DMS79 (cell line): ENCODE results near the gene TRIM63.
A peak's percentile ranks its signal among the peaks of the same experiment; 100 is the strongest.
"Not testable (repeated sequence)": the region's sequence is repeated elsewhere in the genome, so short reads cannot be mapped to it uniquely, and the experiment has no call there.

Experiments
- DNase-seq: peaks from one replicate; lab custom pipeline; 2025; lab: John Stamatoyannopoulos, UW

Gene TRIM63

GRCh38 chr1:26067432-26067911 is at the start of gene TRIM63:
TSS of gene TRIM63 (minus strand) at chr1:26067630. CDS start at chr1:26067494, 136 bp downstream.
- DNase-seq, result no peak

GRCh38 chr1:26114165-26114927 is 46.9 kb upstream of the TRIM63 start:
- no peak for DNase-seq

- DNase-seq, result peak; percentile 63
These were observed 45.0 kb upstream of the TRIM63 start for GRCh38 chr1:26112407-26112775.

GRCh38 chr1:26111530-26112406 is 44.3 kb upstream of the TRIM63 start, which contains the start of gene PDIK1L:
TSS of gene PDIK1L (plus strand) at chr1:26111824. CDS start at chr1:26114309, 2,485 bp downstream.
- DNase-seq, result peak; percentile 78

- DNase-seq, result peak; percentile 68
These were observed 43.5 kb upstream of the TRIM63 start for GRCh38 chr1:26110731-26111529.

- no peak for DNase-seq
These were observed 42.1 kb upstream of the TRIM63 start for GRCh38 chr1:26109229-26110164.

- DNase-seq, result not testable (repeated sequence)
These were observed 37.8 kb upstream of the TRIM63 start for GRCh38 chr1:26105226-26105548.

- no peak for DNase-seq
These were observed 35.1 kb upstream of the TRIM63 start for GRCh38 chr1:26102526-26102925.

- no peak for DNase-seq
These were observed 34.7 kb upstream of the TRIM63 start for GRCh38 chr1:26102119-26102518.

GRCh38 chr1:26100204-26100603 is 32.8 kb upstream of the TRIM63 start:
- DNase-seq, result not testable (repeated sequence)

- no peak for DNase-seq
These were observed 32.4 kb upstream of the TRIM63 start for GRCh38 chr1:26099780-26100179.

- no peak for DNase-seq
These were observed 31.2 kb upstream of the TRIM63 start for GRCh38 chr1:26098602-26099001.

- no peak for DNase-seq
These were observed 30.3 kb upstream of the TRIM63 start for GRCh38 chr1:26097696-26098095.

GRCh38 chr1:26096471-26096870 is 29.0 kb upstream of the TRIM63 start:
- DNase-seq, result no peak

- peak; percentile 29 for DNase-seq
These were observed 27.4 kb upstream of the TRIM63 start for GRCh38 chr1:26094677-26095383.

- DNase-seq, result no peak
These were observed 26.7 kb upstream of the TRIM63 start for GRCh38 chr1:26094076-26094669.

- not testable (repeated sequence) for DNase-seq
These were observed 26.1 kb upstream of the TRIM63 start for GRCh38 chr1:26093569-26093968.

GRCh38 chr1:26092422-26092821 is 25.0 kb upstream of the TRIM63 start:
- no peak for DNase-seq

GRCh38 chr1:26090893-26091292 is 23.5 kb upstream of the TRIM63 start:
- no peak for DNase-seq

- DNase-seq, result no peak
These were observed 21.7 kb upstream of the TRIM63 start for GRCh38 chr1:26089125-26089524.
